NCI-H146 treated with DMSO at 0.1 percent for 48 hours (cell line): ENCODE measurements around the gene SLC2A13.
"Not testable (repeated sequence)": the region's sequence is repeated elsewhere in the genome, so short reads cannot be mapped to it uniquely, and the experiment has no call there.

Source experiments
- DNase-seq: peaks from one replicate; lab custom pipeline; 2025; ENCODE audit not compliant: unreplicated experiment; lab: John Stamatoyannopoulos, UW

The SLC2A13 gene

DNA sequence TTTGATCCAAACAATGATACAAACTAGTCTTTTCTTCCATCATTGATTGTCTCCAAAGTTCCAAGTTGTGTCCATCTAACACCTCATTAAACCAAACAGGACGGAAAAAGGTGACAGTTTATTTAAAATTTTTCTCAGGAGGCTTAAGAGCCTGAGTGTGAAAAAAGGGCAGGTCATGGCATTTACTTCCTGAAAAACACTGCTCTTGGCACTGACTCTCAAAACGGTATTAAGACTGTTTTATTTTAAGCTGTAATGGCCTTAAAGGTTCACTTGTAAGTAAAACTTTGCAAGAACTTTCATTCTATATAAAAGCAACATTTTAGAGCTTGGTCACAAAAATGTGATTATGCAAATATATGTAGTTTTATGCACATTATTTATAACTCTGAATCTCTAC, 222.5 kb downstream of the SLC2A13 start:
- DNase-seq: no peak

DNA sequence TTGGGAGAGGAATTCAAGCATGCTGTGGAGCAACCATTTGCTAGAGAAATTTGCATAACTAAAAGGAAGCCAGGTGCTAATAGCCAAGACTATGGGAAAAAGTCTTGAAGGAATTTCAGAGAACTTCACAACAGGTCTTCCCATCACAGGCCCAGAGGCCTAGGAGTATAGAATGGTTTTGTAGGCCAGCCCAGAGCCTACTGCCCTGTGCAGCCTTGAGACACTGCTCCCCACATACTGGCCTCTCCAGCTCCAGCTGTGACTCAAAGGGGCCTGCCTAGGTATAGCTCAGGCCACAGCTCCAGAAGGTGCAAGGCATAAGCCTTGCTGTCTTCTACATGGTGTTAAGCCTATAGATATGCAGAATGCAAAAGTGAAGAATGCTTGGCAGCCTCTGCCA, 227.1 kb downstream of the SLC2A13 start:
- DNase-seq: no peak

DNA sequence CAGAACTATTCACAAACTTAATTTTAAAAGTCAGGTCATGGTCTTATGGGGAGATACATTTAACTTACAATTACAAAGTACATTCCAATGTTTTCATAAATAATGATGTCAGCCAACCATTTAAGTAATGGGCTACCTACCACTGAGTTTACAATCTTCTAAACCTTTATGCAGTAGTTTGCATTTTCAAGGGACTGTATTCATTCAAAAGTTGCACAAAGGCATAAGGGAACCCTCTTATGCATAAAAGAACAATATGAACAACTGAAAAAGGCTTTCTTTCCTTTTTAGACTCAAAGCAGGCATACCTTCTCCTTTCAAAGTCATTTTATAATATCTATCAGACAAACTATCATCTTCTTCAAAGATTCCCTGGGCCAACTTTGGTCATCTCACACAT, 230.2 kb downstream of the SLC2A13 start:
- DNase-seq: no peak

DNA sequence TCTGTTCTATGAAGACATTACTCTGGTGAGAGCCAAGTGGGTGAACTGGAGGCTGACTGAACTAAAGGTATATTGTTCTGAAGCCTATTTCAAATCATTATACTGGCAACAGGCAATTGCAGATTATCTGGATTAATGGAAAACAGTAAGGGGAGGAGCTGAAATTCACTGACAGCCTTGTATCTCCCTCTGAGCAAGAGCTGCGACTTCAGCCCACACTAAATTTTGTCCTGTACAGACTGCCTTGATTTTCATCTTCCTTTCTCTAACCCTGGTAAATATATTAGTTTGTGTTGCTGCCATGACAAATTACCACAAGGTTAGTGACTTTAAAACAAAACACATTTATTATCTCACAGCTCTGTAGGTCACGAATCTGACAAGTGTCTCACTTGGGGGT, 231.1 kb downstream of the SLC2A13 start:
- no peak for DNase-seq

DNA sequence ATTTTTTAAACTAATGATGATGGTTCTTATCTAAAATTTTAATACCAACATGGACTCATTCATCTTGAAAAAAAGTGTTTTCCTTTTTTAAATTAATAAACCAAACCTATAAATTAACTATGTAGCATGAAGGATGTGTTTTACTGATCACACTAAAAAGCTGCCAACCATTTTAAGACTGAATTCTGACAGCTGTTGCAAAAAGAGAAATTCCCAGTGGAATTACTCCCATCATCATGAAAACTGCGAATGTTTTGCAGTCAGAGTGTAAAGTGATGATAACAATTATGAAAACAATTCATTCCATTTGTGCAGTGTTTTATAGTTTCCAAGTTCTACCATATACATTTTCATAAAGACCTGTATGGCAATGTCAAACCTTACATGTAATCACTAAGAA, 232.8 kb downstream of the SLC2A13 start:
- DNase-seq: no peak

DNA sequence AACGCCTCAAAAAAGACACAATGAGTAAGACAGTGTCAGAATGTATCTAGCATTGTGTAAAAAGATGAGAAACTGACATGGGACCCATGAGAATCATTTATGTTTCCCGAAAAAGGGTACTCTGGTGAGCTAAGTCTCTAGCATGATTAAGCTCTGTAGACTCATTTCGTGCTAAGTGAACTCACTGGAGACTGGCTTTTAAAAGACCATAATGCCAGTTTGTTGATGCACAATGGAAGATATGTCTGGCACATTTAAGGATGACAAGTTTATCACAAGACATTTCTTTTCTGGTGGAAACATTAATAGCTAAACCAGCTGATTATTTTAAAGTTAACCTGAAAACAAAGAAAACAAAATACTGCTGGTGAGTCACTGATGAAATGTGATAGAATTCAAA, 233.5 kb downstream of the SLC2A13 start:
- no peak for DNase-seq

DNA sequence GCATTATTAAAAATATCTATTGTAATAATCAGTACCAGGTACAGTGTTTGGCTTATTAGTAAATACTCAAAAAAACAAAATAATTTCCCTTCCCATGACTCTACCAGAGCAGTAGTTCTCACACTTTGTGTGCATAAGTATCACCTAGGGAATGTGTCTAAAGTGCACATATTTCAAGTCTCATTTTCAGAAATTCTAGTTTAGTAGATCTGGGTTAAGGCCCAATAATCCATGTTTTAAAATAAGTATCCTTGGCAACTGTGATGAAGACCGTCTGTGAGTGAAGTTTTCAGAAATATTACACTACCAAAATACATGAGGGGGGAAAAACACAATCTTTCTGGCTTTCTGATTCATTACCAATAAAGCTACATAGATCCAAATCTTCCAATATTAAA, 237.6 kb downstream of the SLC2A13 start:
- DNase-seq: no peak

DNA sequence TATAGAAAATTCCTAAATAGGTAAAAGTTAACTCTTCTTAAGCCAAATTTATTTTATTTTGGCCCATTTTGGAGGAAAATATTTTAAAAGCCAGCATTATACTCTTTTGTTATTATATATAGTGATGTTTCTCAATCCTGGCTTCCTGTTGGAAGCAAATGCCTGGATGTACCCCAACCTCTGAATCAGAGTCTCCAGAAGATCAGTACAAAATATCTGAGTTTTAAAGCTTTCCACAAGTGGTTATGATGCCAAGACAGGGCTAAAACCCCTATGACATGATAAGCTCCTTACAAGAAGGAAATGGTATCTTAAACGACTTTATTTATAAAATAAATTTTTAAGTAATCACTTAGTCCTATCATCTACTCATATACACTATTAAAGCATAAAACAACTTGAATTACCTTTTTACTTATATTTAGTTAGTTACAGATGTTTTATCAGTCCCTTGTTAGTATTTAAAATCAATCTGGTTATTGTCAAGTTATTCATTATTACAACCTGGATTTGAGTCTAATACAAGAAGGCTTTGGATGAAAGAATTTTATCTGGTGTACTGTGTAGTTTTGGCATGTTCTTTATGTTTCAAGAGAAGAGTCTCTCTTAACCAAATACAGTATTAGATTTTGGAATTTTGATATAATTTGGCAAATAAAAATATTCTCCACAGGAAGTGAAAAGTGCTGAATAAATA, 238.1 kb downstream of the SLC2A13 start:
- no peak for DNase-seq

DNA sequence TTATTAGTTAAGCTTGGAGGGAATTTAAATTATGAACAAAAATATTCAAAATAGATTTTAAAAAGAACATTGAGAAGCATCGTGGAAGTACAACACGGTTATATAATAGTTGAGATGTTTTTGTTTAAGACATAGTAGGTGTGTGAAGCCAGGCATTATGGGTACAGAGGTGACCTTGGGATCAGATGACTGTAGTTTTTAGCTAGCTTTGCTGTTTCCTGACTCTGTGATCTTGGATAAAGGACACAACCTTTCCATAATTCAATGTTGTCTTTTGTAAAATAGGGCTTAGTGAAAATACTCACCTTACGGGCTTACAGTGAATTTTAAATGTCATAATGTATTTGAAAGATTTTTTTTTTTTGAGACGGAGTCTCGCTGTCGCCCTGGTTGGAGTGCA, 239.7 kb downstream of the SLC2A13 start:
- no peak for DNase-seq

DNA sequence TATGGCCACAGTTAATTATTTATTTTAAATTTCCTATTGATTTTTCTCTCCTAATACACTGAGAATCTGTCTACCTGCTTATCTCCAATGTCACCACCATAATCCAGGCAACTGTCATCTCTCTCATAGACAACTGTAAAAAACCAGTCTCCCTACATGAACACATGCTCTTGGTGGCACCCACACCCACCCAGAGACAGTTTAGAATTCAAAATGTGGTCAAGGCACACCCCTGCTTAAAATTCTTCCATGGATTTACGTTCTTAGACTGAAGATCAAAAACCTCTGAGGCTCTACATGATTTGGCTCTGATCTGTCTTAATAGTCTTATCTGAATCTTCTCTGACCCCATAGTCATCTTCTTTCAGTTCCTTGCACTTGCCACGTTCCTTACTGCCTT, 245.2 kb downstream of the SLC2A13 start:
- no peak for DNase-seq

DNA sequence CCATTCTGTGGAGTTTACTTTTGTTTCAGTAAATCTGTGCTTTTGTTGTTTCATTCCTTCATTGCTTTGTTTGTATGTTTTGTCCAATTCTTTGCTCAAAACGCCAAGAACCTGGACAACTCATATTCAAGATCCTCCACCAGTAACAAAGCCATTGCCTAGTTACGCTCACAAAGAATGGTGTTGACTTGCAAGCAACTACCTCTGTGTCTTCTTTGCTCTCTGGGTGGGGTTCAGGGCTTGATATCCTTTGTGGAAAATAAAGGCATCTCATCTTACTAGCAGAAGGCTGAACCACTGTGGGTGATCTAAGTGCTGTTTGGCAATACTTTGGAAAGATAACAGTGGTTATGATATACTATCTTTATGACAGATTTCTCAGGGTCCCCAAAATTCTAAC, 252.9 kb downstream of the SLC2A13 start:
- no peak for DNase-seq

DNA sequence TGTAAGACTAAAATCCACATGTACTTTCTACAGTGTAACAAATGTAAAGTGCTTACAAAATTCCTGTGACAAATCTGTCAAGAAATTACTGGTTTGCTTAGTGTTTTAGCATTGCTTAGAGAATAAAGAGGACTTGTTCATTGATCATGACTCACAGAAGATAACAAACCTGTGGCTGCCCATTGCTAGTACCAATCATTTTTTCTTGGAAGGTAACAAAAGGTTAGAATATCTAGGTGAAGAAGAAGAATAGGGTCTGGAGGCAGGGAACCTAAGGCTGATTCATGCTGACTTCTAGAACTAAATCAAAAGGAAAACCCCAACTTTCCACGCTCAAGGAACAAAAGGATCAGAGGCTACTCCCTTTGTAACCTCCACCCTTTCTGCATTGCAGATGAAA, 253.5 kb downstream of the SLC2A13 start:
- DNase-seq: no peak

DNA sequence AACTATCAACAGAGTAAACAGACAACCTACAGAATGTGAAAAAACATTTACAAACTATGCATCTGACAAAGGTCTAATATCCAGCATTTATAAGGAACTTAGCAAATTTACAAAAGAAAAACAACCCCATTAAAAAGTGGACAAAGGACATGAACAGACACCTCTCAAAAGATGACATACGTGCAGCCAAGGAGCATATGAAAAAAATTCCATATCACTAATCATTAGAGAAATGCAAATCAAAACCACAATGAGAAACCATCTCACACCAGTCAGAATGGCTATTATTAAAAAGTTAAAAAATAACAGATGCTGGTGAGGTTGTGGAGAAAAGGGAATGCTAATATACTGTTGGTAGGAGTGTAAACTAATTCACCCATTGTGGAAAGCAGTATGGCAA, 257.7 kb downstream of the SLC2A13 start:
- DNase-seq: not testable (repeated sequence)

DNA sequence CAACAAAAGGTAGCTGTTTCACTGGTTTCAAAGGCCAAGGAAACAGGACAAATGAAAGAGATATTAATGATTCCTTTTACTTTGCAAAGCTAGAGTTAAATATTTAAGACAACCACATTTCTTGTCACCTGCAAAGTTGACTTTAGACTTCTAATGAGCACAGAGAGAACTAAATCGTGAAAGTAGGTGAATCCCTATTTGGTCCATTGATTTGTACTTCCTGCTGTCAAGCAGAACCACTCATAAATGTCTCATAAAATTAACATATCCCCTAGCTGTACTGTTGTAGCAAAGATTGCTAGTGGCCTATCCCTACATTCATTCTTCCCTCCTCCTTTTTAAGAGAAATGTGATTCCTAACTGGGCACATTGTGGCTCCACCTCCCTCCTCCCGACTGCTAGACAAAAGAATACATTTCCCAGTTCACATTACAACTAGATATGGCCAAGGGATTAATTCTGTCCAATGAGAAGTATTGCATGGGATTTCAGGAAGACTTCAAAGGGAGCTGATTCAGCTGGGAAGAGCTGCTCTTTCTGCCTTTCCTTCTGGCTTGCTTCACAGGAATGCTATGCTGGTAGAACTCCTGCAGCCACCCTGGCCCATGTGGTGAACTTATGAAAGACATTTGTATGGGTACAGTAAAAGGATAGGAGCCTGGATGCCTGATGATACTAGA, 258.8 kb downstream of the SLC2A13 start:
- DNase-seq: no peak

DNA sequence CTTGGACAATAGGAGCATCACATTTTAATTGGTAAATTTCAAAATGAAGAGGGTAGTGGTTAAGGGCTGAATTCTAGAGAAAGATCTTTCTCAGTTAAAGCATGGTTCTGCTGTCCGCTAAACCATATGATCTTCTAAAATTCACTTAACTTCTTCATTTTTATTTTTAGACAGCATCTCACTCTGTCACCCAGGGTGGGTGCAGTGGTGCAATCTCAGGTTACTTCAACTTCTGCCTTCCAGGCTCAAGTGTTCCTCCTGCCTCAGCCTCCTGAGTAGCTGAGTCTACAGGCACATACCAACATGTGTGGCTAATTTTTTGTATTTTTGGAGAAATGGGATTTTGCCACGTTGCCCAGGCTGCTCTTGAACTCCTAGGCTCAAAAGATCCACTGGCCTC, 259.6 kb downstream of the SLC2A13 start:
- DNase-seq: no peak

DNA sequence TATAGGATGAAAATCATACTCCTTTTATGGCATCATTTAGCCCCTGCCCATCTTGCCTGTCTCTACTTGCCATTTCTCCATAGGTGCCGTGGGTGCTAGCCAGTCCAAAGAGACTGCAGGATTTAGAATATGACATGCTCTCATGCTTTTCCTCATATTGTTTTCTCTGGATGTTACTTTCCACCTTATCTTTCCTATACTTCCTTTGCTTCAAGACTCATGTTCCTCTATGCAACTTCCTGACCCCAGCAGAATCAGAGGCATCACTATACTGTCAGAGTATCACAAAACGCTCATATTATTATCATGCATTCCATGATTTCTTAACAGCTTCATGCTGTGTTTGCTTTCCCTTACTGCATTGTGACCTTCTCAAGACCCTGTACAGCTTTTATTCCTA, 265.5 kb downstream of the SLC2A13 start:
- DNase-seq: no peak

DNA sequence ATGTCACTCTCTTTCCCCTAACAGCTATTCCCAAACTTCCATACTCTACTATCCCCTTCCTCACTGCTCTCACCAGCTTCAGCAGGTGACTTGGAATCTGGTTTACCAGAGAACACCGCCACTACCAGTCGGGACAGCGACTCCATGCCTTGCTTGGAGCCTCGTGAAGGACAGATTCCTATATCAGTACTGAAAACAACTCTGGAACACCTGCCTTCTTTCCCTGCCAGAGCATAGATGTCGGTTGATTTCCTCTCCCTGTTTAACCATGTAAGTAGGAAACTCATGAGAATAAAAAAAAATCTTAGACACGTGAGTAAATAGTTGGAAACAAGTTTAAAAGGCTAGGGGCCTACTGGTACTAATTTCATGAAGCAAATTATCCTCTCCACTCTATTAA, 266.8 kb downstream of the SLC2A13 start:
- DNase-seq: no peak

DNA sequence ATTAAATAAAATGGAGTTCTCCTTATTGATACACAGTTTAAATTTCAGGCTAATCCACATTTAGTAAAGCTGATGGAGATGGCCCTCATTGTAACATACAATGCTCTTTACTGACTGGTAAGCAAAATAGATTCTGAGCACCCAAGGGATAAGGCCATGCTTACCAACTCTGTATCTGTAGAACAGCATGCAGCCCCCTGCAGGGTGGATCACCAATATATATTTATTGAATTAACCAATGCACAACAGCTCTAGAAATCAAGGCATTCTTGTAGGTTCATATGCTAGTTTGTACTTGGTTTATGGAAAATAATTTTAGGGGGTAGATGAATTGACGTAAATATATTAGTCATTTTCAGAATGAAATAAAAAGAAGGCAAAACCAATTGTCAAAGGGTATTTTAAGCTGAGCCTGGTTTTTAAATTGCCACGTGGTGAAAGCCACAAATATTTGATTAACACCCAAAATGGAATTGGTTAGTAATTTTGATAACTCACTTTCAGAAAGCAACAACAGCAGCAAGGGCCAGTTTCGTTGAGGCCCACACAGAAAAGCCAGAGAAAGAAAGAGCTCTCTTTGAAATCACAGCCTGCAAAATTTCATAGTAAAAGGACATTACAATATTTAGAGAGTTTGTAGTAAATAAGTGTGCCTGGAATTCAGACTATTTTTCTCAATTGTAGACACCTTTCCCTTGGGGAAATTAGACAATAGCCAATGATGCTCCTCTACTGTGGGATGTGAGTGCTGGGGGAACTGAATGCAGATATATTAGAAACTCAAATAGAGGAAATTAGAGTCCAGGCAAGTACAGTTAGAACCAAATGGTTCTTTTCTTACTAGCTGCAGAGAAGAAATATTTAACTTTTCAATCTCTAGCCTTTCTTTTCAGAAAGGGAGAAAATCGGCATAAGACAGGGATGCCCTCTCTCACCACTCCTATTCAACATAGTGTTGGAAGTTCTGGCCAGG, 270.1 kb downstream of the SLC2A13 start:
- no peak for DNase-seq

DNA sequence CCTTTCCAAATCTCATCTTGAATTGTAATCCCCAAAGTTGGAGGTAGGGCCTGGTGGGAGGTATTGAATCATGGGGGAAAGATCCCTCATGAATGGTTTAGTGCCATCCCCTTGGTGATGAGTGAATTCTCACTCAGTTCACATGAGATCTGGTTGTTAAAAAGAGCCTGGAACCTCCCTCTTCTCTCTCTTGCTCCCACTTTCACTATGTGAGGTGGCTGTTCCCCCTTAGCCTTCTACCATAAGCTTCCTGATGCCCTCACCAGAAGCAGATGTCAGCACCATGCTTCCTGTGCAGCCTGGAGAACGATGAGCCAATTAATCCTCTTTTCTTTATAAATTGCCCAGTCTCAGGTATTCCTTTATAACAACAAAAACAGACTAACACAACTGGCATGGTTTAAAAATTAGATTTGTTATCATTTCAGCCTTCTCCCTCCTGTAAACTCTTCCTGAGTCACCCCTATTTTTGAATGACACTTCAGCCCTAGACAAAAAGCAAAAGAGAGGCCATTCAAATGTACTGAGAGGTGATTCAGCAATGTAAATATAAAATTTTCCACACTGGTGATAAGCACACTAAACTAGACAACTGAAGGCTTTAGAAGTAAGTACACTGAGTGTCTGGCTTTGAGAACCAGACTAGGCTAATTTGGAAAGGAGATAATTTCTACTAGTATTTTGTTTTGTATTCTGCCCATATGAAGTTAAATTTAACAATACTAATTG, 274.1 kb downstream of the SLC2A13 start:
- no peak for DNase-seq

DNA sequence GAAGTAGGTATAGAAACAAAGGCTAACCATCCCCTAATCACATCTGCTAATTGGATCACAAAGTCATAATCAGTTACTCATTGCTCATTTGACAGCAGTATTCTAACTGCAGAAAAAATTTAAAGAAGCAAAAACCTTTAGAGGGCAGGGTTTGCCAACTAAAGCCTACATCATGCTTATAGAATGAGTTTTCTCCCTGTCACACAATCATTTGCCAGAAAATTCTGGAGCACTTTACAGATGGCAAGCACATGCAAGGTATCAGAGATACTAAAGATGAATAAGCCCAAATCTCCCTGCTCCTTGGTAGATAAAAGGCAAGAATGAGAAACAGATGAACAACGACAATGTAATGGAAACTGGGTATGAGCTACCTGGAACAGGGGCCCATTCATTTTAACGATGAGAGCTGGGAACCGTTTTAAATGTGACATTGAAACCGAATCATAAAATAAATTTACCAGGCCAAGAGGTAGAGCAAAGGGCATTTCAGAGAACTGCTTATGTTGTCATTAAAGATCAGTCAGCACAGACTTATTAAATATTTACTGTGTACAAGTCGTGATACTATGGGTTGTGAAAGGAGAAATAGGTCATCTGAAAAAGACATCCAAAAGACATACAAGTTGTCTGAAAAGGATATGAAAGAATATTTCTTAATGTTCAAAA, 274.9 kb downstream of the SLC2A13 start:
- DNase-seq: no peak

DNA sequence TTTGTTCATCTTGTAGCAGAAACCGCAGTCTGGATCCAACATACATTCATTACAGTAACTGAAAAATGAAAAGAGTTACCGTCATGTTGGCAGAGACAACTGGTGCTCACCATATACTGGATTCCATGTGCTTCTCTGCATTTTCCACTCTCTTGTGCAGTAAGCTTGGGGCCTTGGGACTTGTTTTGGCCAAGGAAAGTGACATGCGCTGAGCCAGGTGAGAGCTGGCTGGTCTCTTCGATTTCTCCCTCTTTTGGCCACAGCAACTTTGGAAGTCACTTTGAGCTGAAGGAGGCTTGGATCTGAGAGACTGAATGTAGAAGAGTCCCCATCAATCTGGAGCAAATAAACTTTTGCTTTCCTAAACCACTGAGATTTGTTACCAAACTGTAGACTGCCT, 275.7 kb downstream of the SLC2A13 start:
- no peak for DNase-seq
